HG02678 (cell line): Measurements from ENCODE around the gene SCO2.
A peak's percentile ranks its signal among the peaks of the same experiment; 100 is the strongest.
"Not testable (repeated sequence)": the region's sequence is repeated elsewhere in the genome, so short reads cannot be mapped to it uniquely, and the experiment has no call there.

Experiments used
- ATAC-seq: cut with Tn5 transposase; IDR thresholded peaks from one replicate; pipeline ENCODE4 v1.9.1; 2021; ENCODE audit warnings: mild to moderate bottlenecking, moderate library complexity; ENCODE audit not compliant: unreplicated experiment

Gene SCO2

DNA sequence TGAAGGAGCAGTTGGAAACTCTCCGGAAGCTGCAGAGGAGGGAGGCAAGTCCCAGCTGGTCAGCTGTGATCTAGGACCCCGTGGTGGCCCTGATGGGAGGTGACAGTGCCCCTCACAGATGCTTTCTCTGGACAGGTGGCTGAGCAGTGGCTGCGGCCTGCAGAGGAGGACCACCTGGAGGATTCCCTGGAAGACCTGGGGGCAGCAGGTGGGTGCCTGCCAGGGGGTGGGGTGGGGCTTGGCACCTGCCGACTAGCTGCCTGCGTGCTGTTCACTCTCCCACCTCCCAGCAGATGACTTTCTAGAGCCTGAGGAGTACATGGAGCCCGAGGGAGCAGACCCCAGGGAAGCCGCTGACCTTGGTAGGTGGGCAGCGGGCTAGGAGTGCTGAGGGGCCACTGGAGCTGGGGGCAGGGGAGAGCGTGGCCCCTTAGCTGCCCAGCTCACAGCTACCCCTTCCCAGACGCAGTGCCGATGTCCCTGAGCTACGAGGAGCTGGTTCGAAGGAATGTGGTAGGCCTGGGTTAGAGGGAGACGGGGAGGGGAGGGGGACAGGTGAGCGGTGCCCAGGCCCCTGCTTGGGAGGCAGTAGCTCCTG is 3.1 kb downstream of the SCO2 start:
- no peak for ATAC-seq

DNA sequence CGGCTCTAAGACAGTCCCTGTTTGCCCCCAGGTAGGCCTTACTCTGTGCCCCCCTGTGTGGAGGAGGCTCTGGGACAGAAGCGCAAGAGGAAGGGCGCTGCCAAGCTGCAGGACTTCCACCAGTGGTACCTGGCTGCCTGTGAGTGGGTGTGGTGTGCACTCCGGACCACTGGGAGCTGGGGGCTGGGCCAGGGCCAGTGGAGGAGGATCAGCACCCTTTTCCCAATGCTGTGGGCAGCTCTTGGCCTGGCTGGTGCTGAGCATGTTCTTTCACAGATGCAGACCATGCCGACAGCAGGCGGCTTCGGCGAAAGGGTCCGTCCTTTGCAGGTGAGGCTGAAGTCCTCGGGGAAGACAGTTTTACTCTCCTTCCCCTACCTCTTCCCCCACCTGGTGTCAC is 3.7 kb downstream of the SCO2 start:
- ATAC-seq, result no peak

DNA sequence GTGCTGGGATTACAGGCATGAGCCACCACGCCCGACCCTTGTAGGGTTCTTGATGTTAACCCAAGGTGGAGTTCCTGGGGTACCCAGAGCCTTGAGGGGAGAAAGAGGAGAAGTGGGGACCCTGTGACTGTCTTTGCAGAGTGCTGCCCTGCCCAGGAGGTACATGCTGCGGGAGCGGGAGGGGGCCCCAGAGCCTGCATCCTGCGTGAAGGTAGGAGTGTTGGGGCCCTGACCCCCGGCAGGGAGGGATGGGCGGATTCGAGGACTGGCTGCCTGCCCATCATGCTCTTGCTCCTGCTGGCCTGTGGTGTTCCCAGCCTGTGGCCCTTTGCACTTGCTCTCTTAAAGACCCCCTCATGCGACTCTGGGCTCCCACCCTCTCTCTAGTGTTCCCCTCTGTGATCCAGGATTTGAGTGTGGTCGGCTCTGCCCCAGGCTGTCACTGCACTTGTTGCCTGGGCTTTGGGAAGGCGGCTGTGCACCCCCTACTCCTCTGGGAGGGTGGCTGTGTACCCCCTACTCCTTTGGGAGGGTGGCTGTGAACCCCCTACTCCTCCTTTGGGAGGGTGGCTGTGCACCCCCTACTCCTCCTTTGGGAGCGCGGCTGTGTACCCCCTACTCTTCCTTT is 4.5 kb downstream of the SCO2 start:
- ATAC-seq, result no peak

DNA sequence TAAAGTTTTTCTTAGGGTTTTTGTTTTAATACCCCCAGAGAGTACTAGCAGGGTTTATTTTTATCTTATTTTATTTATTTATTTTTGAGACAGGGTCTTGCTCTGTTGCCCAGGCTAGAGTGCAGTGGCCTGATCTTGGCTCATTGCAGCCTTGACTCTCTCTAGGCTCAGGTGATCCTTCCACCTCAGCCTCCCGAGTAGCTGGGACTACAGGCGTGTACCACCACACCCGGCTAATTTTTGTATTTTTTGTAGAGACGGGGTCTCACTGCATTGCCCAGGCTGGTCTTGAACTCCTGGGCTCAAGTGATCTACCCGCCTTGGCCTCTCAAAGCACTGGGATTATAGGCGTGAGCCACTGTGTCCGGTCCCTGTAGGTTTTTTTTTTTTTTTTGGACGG is 5.2 kb downstream of the SCO2 start:
- not testable (repeated sequence) for ATAC-seq

DNA sequence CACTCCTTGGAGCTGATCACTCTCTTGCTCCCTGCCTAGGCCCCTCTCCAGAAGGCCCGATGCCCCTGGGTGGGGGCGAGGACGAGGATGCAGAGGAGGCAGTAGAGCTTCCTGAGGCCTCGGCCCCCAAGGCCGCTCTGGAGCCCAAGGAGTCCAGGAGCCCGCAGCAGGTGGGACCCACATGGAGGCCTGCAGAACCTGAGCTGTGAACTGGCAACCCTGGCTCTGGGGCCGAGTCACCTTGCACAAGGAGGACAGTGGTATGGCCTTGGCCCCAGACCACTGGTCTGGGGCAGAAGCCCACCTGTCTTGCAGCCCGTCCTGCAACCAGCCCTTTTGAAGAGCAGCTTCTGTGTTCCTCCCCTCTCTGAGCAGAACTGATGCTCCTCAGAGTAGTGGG is 6.2 kb downstream of the SCO2 start:
- no peak for ATAC-seq

DNA sequence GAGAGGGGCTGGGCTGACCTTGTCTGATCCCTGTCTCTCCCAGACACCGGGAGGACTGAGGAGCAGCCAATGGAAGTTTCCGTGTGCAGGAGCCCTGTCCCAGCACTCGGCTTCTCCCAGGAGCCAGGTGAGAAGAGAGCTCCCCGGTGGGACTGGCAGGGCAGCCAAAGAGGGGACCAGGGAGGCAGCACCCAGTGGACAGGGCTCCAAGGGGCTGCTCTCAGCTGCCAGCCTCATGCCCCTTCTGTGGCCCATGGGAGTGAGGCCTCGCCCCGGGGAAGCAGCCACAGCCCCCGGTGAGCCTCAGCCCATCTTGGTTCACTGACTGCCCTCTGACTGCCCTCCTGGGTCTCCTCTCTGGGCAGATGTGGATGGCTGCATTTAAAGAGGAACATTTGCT is 6.8 kb downstream of the SCO2 start:
- no peak for ATAC-seq

DNA sequence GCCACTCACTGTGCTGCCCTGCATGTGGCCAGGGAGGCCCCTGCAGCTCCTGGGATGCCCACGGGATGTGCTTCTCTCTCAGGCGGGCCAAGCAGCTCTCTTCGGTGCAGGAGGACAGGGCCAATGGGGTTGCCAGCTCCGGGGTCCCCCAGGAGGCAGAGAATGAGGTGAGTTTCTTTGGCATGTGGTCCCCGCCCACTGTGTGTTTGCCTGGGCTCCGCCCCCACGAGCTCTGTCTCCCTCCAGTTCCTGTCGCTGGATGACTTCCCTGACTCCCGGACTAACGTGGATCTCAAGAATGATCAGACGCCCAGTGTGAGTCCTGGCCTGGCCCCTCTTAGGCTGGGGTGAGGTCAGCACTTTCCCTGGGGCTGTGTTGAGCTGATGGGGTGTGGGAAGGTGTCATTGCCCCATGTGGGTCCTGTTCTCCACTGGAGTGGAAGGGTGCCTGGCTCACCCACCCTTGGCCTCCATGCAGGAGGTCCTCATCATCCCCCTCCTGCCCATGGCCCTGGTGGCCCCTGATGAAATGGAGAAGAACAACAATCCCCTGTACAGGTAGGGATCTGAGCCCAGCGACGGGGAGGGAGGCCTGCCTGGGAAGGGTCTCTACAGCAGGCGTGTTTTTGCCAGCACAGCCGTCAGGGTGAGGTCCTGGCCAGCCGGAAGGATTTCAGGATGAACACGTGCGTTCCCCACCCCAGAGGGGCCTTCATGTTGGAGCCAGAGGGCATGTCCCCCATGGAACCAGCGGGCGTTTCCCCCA is 7.7 kb downstream of the SCO2 start:
- ATAC-seq, result no peak

DNA sequence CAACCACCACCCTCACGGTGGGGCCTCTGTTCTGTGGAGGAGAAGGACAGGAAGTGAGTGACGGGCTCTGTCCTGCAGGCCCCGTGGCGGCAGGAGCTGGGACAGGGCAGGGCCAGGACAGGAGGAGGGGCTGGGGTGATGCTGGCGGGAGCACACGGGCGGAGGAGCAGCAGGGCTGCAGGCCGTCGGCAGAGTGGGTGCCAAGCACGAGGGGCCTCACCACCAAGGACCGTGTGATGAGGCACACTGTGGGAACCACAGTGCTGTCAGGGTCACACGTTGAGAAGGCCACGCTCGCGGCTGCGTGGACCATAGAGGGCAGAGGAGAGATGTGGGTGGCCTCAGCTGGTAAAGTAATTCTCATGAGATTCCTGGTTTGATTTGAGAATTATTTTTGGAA is 8.5 kb downstream of the SCO2 start:
- ATAC-seq, result no peak

DNA sequence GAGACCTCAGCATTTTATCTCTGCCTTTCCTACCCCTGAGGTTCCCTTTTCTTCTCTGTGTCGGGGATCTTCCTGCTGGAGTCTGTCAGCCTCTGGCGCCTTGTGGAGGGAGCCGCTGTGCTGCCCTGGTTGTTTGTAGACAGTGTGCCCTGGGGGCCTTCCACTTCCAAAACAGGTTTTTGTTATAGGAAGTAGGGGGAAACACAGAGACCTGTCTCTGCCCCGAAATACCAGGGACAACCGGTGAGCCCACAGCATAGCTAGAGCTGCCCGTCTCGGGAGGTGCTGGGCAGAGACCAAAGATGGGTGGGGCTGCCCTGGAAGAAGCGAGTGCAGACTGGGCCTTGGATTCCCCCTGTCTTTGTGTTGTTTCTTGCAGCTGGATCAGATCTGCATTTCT is 9.3 kb downstream of the SCO2 start:
- no peak for ATAC-seq

DNA sequence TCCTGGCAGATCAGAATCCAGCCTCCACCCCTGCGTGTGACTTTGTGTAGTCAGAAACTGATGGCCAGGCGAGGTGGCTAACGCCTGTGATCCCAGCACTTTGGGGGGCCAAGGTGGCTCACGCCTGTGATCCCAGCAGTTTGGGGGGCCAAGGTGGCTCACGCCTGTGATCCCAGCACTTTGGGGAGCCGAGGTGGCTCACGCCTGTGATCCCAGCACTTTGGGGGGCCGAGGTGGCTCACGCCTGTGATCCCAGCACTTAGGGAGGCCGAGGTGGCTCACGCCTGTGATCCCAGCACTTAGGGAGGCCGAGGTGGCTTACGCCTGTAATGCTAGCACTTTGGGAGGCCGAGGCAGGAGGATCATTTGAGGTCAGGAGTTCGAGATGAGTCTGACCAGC is 12.2 kb downstream of the SCO2 start:
- no peak for ATAC-seq

DNA sequence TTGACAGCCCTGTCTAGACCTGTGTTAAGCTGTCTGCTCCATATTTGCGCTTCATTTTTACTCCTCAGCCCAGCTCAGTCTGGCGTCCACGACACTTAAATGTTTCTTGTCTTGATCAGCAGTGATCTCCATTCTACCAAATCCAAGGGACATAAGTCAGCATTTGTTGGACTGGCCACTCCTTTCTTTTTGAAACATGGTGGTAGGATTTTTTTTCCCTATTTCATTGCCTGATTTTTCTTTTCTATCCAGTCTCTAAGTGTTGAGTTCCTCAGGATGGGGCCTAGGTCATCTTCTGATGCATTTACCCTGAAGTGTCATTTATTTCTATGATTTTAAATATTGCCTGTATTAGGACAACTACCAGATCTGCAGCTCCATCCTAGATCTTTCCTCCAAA is 16.5 kb downstream of the SCO2 start:
- no peak for ATAC-seq

DNA sequence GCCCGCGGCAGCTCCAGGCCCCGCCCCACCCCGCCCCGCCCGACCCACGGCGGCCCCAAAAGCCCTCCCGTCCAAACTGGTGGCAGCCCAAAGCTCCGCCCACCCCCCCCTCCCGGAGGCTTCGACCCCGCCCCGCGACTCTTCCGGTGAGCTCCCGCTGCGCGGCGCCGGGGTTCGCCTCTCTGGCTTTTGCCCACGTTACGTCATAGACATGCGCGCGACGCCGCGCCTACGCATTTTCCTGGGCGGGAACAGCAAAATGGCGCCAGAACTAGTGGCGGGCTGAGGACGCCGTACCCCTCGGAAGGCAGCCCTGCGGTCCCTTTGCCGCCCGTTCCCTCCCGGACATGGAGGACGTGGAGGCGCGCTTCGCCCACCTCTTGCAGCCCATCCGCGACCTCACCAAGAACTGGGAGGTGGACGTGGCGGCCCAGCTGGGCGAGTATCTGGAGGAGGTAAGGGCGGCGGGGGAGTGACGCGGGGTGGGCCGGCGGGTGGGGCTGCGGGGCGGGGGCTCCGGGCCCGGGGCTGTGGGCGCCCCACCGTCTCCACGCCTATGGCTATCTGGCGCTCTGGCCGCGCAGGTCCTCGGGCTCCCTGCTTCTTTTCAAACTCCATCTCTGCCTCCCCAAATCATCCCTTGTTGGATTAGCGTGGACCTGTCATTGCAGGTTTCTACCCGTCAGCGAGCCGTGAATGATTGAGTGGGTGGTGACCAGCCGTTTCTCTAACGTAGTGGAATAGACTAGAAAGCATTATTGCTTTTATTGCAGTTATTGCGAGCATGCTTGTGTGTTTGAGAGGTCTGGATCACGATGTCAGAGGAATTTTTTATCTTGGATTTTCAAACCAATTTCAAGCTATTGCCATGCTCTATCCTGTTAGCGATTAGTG is 17.2 kb downstream of the SCO2 start, which contains the start of gene NCAPH2:
Gene NCAPH2, plus strand, starts transcription at position 234 of the 894 bp plus-strand sequence. Its CDS starts 114 bp downstream, at position 348.
- peak; percentile 72 for ATAC-seq

DNA sequence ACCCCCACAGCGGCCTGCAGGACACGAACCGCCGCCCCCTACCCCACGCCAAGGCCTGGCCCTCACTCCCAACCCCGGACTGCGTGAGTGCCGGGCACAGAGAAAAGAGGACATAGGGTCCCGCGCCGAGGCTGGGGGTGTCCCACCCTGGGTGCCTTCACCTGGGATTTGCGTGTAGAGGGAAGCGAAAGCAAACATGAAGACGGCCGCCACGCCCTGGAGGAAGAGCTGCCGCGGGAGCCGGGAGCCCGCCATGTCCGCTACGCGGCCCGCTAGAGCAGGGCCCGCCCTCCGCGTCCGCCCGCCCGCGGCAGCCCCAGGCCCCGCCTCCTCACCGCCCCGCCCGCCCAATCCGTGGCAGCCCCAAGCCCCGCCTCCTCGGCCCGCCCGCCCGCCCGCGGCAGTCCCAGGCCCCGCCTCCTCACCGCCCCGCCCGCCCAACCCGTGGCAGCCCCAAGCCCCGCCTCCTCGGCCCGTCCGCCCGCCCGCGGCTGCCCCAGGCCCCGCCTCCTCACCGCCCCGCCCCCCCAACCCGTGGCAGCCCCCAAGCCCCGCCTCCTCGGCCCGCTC is 17.9 kb downstream of the SCO2 start, which contains the start of gene LMF2:
Gene LMF2, minus strand, starts transcription at position 282 of the 570 bp plus-strand sequence. Its CDS starts 27 bp downstream, at position 255.
- peak; percentile 67 for ATAC-seq

DNA sequence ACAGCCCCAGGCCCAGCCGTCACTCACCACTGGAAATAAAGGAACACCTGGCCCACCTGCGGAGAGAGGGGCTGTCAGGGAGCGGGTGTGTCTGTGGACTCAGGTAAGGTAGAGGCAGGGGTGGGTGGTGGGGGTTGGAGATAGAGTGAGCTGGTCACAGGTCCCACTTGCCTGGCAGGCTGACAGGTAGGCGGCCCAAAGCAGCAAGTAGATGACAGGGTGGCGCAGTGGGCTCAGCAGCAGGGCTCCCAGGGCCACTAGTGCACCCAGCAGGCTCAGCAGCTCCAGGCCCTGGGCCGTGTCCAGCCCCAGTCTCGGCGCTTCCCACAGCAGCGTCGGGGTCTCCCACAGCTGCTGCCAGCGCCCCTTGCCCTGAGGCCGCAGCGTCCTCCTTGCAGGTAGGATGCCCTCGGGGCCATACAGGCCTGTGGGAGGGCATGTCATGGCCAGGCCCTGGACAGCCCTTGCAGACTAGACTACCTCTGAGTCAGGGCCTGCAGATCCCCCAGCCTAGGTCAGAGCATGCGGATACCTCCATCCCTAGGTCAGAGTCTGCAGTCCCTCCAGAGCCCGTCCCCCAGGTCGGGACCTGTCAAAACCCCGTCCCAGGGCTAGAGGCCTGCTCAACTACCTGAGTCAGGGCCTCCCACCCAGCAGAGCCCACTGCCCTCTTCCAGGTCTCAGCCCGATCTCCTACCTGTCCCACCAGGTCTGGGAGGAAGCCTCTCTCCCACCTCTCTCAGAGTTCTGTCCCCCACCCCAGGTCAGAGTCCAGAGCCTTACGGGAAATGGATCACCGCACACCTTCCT is 18.6 kb downstream of the SCO2 start:
- peak; percentile 2 for ATAC-seq

DNA sequence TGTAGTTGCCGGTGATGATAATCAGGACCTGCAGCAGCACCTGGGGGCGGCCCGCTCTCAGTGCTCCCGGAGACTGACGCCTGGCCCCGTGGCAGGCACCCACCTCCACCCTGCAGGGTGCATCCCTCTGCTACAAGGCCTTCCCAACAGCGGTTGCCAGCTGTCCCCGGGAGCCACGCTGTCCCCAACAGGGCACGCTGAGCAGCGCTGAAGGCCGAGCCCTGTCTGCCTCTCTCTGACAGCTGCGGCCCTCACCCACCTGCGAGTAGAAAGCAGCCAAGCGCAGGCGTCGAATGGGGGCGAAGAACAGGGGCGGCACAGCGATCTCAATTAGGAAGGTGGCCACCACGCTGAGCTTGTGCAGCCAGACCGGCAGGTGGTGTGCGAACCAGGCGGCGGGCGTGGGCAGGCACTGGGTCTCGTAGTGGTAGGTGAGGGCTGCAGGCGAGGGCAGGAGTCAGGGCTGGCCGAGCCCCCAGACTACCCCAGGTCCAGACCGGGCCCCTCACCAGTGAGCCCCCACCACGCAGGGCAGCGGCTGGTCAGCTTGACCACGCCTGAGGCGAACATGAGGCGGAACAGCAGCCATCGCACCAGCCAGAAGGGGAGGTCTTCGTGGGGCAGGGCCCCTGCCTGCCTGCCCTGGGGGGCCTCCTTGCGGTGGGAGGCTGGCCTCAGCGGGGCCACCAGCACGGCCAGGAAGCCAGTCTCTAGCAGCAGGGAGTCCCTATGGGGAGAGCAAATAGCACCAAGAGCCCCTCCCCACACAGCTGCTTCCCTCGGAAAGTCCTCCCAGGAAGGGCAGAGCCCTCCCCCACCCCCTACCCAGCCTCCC is 19.4 kb downstream of the SCO2 start:
- no peak for ATAC-seq

DNA sequence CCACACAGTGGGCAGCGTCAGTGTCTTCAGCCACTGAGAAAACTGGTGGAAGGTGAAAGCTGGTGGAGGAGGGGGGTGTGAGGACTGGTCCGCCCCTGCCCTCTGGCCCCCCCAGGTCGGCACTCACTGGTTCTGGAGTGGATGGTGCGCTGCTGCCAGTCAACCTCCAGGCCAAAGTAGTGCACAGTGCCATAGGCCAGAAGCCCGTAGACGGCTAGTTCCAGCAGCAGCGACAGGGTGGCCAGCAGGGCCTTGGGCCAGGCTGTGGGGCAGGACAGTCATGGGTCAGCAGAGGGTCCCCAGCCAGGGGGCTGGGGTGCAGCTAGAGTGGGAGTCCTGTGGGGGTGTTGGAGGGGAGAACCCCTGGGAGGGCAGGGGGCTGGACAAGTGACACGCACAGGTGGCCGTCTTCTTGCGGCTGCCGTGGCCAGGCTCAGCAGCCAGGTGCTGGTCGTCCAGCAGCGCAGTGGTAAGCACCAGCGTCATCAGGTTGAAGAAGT is 20.1 kb downstream of the SCO2 start:
- ATAC-seq, result no peak

DNA sequence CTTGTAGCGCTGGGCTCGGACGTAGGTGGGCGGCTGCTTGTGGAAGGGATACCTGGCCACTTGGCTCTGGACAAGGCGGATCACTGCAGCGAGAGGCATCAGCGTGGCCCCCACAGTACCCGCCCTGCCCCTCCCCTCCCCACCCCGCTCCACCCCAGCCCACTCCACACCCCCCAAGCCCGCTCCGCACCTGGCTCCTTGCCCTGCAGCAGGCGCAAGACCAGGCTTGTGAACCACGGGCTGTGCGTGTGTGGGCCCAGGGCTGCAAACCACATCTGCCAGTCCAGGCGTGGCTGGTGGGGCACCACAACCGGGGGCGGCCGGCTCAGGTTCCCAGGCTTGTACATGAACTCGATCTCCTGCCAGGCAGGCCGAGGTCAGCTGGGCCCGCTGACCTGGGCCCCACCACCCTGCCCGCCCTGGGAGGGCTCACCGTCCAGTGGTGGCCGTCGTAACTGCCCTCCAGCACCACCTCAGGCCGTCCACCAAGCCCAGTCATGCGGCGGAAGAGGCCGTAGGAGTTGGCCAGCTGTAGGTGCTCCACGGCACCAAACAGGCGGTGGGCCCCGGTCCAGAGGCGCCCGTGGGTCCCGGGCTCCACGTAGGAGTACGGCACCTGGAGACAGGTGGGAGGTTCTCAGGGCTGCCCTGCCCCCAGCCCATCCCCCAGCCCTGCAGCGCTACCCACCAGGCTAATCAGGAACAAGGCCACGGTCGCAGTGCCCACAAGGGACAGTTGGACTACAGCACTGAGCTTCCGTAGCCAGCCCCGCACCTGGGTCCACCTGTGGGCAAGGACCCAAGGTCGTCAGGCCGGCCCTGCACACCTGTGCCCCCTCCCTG is 20.8 kb downstream of the SCO2 start:
- ATAC-seq, result no peak
